ENCODE measurements around the gene MYCN.

DNA sequence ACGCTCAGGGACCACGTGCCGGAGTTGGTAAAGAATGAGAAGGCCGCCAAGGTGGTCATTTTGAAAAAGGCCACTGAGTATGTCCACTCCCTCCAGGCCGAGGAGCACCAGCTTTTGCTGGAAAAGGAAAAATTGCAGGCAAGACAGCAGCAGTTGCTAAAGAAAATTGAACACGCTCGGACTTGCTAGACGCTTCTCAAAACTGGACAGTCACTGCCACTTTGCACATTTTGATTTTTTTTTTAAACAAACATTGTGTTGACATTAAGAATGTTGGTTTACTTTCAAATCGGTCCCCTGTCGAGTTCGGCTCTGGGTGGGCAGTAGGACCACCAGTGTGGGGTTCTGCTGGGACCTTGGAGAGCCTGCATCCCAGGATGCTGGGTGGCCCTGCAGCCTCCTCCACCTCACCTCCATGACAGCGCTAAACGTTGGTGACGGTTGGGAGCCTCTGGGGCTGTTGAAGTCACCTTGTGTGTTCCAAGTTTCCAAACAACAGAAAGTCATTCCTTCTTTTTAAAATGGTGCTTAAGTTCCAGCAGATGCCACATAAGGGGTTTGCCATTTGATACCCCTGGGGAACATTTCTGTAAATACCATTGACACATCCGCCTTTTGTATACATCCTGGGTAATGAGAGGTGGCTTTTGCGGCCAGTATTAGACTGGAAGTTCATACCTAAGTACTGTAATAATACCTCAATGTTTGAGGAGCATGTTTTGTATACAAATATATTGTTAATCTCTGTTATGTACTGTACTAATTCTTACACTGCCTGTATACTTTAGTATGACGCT, 5.8 kb downstream of the MYCN start:
- TF ChIP-seq, protein P1, sequence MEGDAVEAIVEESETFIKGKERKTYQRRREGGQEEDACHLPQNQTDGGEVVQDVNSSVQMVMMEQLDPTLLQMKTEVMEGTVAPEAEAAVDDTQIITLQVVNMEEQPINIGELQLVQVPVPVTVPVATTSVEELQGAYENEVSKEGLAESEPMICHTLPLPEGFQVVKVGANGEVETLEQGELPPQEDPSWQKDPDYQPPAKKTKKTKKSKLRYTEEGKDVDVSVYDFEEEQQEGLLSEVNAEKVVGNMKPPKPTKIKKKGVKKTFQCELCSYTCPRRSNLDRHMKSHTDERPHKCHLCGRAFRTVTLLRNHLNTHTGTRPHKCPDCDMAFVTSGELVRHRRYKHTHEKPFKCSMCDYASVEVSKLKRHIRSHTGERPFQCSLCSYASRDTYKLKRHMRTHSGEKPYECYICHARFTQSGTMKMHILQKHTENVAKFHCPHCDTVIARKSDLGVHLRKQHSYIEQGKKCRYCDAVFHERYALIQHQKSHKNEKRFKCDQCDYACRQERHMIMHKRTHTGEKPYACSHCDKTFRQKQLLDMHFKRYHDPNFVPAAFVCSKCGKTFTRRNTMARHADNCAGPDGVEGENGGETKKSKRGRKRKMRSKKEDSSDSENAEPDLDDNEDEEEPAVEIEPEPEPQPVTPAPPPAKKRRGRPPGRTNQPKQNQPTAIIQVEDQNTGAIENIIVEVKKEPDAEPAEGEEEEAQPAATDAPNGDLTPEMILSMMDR (IDR thresholded peaks at IDR 0.05; ENCODE audit: low read length) = no peak
- TF ChIP-seq EZH2 (optimal IDR thresholded peaks at IDR 0.05; ENCODE audit: low read depth, low read length) = no peak
- TF ChIP-seq EZH2phosphoT487 (IDR thresholded peaks at IDR 0.05; ENCODE audit: low read length) = no peak
